Ishikawa (cell line): ENCODE measurements around the gene DLST.

ENCODE experiments used
- CEBPB ChIP-seq: IDR thresholded peaks from 2 replicates; pipeline ENCODE4 v1.6.1; 2012
- CREB1 ChIP-seq: IDR thresholded peaks from 2 replicates; pipeline ENCODE4 v1.6.1; 2012; ENCODE audit warnings: low read depth
- EGR1 ChIP-seq: IDR thresholded peaks from 2 replicates; pipeline ENCODE4 v1.6.1; 2012
- EP300 ChIP-seq: IDR thresholded peaks from 2 replicates; pipeline ENCODE4 v1.6.1; 2012; ENCODE audit warnings: borderline replicate concordance
- FOXM1 ChIP-seq: IDR thresholded peaks from 2 replicates; pipeline ENCODE4 v1.6.1; 2012; ENCODE audit warnings: low read depth, borderline replicate concordance
- NFIC ChIP-seq: IDR thresholded peaks from 2 replicates; pipeline ENCODE4 v1.6.1; 2012
- RAD21 ChIP-seq: IDR thresholded peaks from 2 replicates; pipeline ENCODE4 v1.6.1; 2012; ENCODE audit warnings: low read depth
- TAF1 ChIP-seq: IDR thresholded peaks from 2 replicates; pipeline ENCODE4 v1.6.1; 2012; ENCODE audit warnings: low read depth, mild to moderate bottlenecking
- TCF12 ChIP-seq: IDR thresholded peaks from 2 replicates; pipeline ENCODE4 v1.6.1; 2012; ENCODE audit warnings: low read depth
- TEAD4 ChIP-seq: IDR thresholded peaks from 2 replicates; pipeline ENCODE4 v1.6.1; 2012
- YY1 ChIP-seq: IDR thresholded peaks from 2 replicates; pipeline ENCODE4 v1.6.1; 2012; ENCODE audit warnings: low read depth
- ZBTB7A ChIP-seq: IDR thresholded peaks from 2 replicates; pipeline ENCODE4 v1.6.1; 2012; ENCODE audit warnings: low read depth
- TF ChIP-seq, protein P1 (sequence below): IDR thresholded peaks from 2 replicates; pipeline ENCODE4 v1.6.1; 2012
- TF ChIP-seq, protein P2 (sequence below): IDR thresholded peaks from 2 replicates; pipeline ENCODE4 v1.6.1; 2012; ENCODE audit warnings: low read depth, mild to moderate bottlenecking
- TF ChIP-seq, protein P3 (sequence below): IDR thresholded peaks from 2 replicates; pipeline ENCODE4 v1.6.1; 2012

DLST gene

GRCh38 chr14:74852922-74853530 lies 28.7 kb upstream of the DLST start:
- no peak for TF ChIP-seq TEAD4
- TF ChIP-seq ZBTB7A: no peak
- TF ChIP-seq EGR1: no peak
- TF ChIP-seq TCF12: no peak
- TF ChIP-seq, protein P1, sequence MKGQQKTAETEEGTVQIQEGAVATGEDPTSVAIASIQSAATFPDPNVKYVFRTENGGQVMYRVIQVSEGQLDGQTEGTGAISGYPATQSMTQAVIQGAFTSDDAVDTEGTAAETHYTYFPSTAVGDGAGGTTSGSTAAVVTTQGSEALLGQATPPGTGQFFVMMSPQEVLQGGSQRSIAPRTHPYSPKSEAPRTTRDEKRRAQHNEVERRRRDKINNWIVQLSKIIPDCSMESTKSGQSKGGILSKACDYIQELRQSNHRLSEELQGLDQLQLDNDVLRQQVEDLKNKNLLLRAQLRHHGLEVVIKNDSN: no peak
- no peak for TF ChIP-seq TAF1
- TF ChIP-seq EP300: no peak
- no peak for TF ChIP-seq CREB1
- TF ChIP-seq NFIC: no peak
- no peak for TF ChIP-seq RAD21
- no peak for TF ChIP-seq FOXM1
- TF ChIP-seq, protein P2, sequence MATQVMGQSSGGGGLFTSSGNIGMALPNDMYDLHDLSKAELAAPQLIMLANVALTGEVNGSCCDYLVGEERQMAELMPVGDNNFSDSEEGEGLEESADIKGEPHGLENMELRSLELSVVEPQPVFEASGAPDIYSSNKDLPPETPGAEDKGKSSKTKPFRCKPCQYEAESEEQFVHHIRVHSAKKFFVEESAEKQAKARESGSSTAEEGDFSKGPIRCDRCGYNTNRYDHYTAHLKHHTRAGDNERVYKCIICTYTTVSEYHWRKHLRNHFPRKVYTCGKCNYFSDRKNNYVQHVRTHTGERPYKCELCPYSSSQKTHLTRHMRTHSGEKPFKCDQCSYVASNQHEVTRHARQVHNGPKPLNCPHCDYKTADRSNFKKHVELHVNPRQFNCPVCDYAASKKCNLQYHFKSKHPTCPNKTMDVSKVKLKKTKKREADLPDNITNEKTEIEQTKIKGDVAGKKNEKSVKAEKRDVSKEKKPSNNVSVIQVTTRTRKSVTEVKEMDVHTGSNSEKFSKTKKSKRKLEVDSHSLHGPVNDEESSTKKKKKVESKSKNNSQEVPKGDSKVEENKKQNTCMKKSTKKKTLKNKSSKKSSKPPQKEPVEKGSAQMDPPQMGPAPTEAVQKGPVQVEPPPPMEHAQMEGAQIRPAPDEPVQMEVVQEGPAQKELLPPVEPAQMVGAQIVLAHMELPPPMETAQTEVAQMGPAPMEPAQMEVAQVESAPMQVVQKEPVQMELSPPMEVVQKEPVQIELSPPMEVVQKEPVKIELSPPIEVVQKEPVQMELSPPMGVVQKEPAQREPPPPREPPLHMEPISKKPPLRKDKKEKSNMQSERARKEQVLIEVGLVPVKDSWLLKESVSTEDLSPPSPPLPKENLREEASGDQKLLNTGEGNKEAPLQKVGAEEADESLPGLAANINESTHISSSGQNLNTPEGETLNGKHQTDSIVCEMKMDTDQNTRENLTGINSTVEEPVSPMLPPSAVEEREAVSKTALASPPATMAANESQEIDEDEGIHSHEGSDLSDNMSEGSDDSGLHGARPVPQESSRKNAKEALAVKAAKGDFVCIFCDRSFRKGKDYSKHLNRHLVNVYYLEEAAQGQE: no peak
- no peak for TF ChIP-seq CEBPB
- TF ChIP-seq, protein P3, sequence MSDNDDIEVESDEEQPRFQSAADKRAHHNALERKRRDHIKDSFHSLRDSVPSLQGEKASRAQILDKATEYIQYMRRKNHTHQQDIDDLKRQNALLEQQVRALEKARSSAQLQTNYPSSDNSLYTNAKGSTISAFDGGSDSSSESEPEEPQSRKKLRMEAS: no peak
- TF ChIP-seq YY1: no peak

DNA sequence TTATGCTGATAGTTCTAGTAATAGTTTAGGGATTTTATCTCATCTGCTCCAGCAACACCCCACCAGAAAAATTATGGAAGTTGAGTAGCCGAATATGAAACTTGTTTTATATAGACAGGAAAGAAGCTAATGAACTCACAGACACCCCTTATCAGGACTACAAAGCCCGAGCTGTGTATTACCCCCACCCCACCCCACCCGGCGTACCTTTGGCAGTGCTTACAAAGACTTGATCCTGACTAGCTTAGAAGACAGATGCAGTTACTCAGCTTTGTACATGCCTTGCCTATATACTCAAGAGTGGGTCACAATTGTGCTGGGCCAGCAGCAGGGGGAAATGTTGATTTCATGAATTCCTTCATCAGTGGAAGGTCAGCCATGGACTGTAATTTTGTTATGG lies 28.1 kb upstream of the DLST start:
- TF ChIP-seq RAD21: no peak
- TF ChIP-seq TCF12: no peak
- no peak for TF ChIP-seq TEAD4
- TF ChIP-seq ZBTB7A: no peak
- TF ChIP-seq CREB1: no peak
- no peak for TF ChIP-seq EGR1
- TF ChIP-seq NFIC: no peak
- TF ChIP-seq YY1: no peak
- TF ChIP-seq, protein P2: no peak
- TF ChIP-seq FOXM1: no peak
- TF ChIP-seq, protein P3: no peak
- TF ChIP-seq, protein P1: no peak
- no peak for TF ChIP-seq CEBPB
- no peak for TF ChIP-seq TAF1
- no peak for TF ChIP-seq EP300

DNA sequence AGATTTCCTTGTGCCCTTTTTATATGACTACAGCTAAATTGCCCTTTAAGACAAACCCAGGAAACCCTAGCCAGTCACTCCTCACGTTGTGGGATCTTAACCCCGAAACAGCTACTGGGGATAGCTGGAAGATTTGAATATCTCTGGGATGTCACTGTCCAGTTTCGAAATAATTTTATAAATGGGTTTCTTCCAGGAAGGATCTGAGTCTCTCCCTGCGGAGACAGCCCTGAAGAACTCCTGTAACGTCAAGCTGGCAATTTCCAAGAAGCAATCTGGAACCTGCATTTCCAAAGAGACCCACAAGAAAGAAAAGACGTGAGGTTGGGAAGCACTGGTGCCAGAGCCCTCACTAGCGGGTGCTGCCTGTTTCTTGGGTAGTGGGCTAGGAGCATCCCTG lies 26.7 kb upstream of the DLST start:
- TF ChIP-seq FOXM1 (no peak), NFIC (no peak), ZBTB7A (no peak), TAF1 (no peak), CEBPB (no peak), EP300 (no peak), CREB1 (no peak), TCF12 (no peak), RAD21 (no peak), YY1 (no peak), TEAD4 (no peak), EGR1 (no peak)
- TF ChIP-seq, protein P1: no peak
- TF ChIP-seq, protein P2: no peak
- TF ChIP-seq, protein P3: no peak
